A549 (cell line): Measurements from ENCODE around the gene ZNF581.

Source experiments
- BHLHE40 ChIP-seq: IDR thresholded peaks from 2 replicates; pipeline ENCODE4 v1.6.1; 2012; ENCODE audit warnings: low read depth, low read length, inconsistent platforms
- CEBPB ChIP-seq, 2 experiments: fragments of >200 bp in 1 of 2; sonication (Bioruptor Twin) in 1 of 2; formaldehyde crosslinking in 1 of 2; IDR thresholded peaks; 2 replicates each; pipeline ENCODE4 v1.6.1; 2012 to 2016
- CTCF ChIP-seq: fragments of >200 bp; sonication (Bioruptor Twin); formaldehyde crosslinking; IDR thresholded peaks from 3 replicates; pipeline ENCODE4 v1.5.1; 2016
- EHF ChIP-seq: fragments of 250-450 bp; sonication (Bioruptor Pico); IDR thresholded peaks from 2 replicates; pipeline ENCODE4 v1.5.0; 2020; ENCODE audit warnings: mild to moderate bottlenecking
- RAD21 ChIP-seq, 2 experiments: fragments of >200 bp in 1 of 2; sonication (Bioruptor Twin) in 1 of 2; formaldehyde crosslinking in 1 of 2; IDR thresholded peaks in 1 of 2; conservative IDR thresholded peaks in 1 of 2; 2 replicates in 1 of 2; 3 replicates in 1 of 2; pipeline ENCODE4 v1.6.1; 2012 to 2018; ENCODE audit warnings: inconsistent platforms in 1 of 2
- REST ChIP-seq: fragments of 200-600 bp; sonication (generic); IDR thresholded peaks from 2 replicates; pipeline ENCODE4 v1.6.1; 2016; ENCODE audit warnings: antibody characterized with exemption, mild to moderate bottlenecking, moderate library complexity
- USF2 ChIP-seq: fragments of 450-650 bp; IDR thresholded peaks from 2 replicates; pipeline ENCODE4 v1.6.1; 2014; ENCODE audit warnings: antibody characterized with exemption
- ZFP36 ChIP-seq: fragments of 450-650 bp; IDR thresholded peaks from 2 replicates; pipeline ENCODE4 v1.6.1; 2014; ENCODE audit warnings: borderline replicate concordance; ENCODE audit not compliant: partially characterized antibody
- ZSCAN20 ChIP-seq: fragments of 250-450 bp; sonication (Bioruptor Pico); IDR thresholded peaks from 2 replicates; pipeline ENCODE4 v1.8.0; 2022; ENCODE audit warnings: mild to moderate bottlenecking, moderate library complexity
- TF ChIP-seq, protein P1 (sequence below): fragments of 250-450 bp; sonication (Bioruptor Pico); IDR thresholded peaks from 2 replicates; pipeline ENCODE4 v1.5.0; 2020; ENCODE audit warnings: low read depth, mild to moderate bottlenecking, moderate library complexity

DNA sequence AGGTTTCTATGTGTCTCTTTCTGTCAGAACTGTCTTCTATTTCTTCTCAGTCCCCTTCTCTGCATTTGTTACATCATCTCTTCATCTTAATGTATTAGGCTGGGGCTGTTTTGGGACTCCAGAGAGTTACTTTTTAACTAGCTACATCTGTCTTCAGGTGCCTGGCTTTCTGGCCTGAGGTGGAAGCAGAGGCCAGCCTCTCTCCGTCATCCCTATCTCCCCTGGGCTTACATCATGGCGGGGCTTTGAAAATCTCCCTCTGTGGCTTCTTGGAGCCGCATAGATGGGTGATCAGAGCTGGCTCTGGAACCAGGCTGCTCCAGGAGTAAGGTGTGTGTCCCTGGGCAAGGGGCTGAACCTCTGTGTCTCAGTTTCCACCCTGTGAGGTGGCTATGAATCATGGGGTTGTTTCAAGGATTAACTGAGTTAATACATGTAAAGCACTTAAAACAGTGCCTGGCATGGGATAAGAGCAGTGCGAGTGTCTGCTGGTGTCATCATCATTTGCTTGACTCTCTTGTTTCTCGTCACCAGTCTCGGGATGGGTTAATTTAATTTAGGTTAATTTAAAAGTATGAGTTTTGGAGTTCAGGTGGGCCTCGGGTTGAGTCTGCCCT, 33.5 kb downstream of the ZNF581 start:
- TF ChIP-seq CTCF (no peak), ZSCAN20 (CRISPR knock-in tag) (no peak), ZFP36 (no peak), CEBPB (IDR thresholded peaks at IDR 0.05) (no peak), RAD21 (conservative IDR thresholded peaks at IDR 0.05 in 1 of 2, IDR thresholded peaks at IDR 0.05 in 1 of 2) (no peak), BHLHE40 (no peak), REST (no peak), EHF (CRISPR knock-in tag) (no peak), USF2 (no peak)
- TF ChIP-seq, protein P1, sequence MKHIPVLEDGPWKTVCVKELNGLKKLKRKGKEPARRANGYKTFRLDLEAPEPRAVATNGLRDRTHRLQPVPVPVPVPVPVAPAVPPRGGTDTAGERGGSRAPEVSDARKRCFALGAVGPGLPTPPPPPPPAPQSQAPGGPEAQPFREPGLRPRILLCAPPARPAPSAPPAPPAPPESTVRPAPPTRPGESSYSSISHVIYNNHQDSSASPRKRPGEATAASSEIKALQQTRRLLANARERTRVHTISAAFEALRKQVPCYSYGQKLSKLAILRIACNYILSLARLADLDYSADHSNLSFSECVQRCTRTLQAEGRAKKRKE (CRISPR knock-in tag), result no peak
